AG04450 (cell line): Measurements from ENCODE around the gene HTRA1. TPM values are rescaled to one million over a fixed set of nuclear protein-coding genes. Genes with fewer than 3 reads are reported as not detected.

ENCODE experiments used
- CTCF ChIA-PET: fragments of 300-600, 350-600 bp; formaldehyde crosslinking; extraction: SDS; loops from one replicate; lab custom pipeline; 2022; ENCODE audit warnings: antibody characterized with exemption, inconsistent platforms; lab: Charles Lee
- POLR2A ChIA-PET: fragments of 350-600 bp; formaldehyde crosslinking; extraction: SDS; loops from one replicate; lab custom pipeline; 2021; ENCODE audit warnings: antibody characterized with exemption, inconsistent platforms; lab: Yijun Ruan, JAX
- DNase-seq: peaks from one replicate; pipeline ENCODE4 v3.0.0-alpha.2; 2011; ENCODE audit warnings: low read depth, low spot score
- H3K27ac ChIP-seq: one replicate; pipeline ENCODE4 v1.5.1; 2012; ENCODE audit warnings: low read depth, low read length, control low read depth
- H3K27me3 ChIP-seq: one replicate; pipeline ENCODE4 v1.6.0; 2012; ENCODE audit warnings: low read length; ENCODE audit not compliant: control insufficient read depth, insufficient read depth
- H3K4me3 ChIP-seq: 2 replicates; pipeline ENCODE4 v1.5.1; 2011; ENCODE audit warnings: mild to moderate bottlenecking, low read depth, low read length, control low read depth
- H3K9me3 ChIP-seq: 2 replicates; pipeline ENCODE4 v1.5.1; 2012; ENCODE audit warnings: low read length; ENCODE audit not compliant: control insufficient read depth, insufficient read depth
- polyA plus RNA-seq: library from polyadenylated mRNA; depleted of rRNA; stranded (reverse); fragments of >200 nt; gene quantifications from 2 replicates; pipeline ENCODE4 v1.2.3, GENCODE V29; 2011
- TF ChIP-seq, protein P1 (sequence below): IDR thresholded peaks from 2 replicates; pipeline ENCODE4 v1.5.1; 2011; ENCODE audit warnings: low read depth, low read length, control low read depth, inconsistent platforms

The HTRA1 gene
- polyA plus RNA-seq, 1 experiment, result 187 TPM

DNA sequence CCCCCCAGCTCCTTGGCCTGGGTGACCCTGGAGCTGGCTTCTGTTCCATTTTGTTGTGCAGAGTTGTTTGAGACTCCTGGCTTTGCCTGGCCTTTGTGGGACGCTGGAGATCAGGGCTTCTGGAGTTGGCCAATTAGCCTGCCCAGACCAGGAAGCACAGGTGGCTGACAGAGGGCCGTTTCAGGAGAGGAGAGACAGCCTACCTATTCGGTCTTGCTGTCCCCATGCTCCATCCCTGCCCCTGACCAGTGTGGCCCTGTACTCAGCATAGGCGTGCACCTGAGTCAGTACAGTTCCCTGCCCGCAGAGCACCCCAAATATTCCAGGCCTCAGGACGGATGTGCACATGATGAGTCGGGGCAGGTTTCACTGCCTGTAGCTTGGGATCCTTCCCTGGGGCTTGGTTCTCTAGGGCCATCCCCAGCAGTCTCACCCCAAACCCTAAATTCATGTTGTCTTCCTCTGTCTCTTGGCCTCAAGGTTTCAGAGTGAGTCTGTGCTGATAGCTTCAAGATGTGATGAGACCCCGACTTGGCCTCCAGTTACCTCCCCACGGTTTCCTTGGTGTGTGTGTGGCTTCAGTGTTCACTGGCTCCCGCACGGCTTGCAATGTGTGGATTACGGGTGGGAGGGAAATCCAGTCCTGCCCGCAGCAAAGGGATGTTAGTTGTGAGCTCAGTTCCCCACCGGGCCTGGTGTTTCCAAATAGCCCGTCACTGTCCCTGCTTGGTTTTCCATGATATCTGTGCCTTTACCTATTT lies 44.7 kb downstream of the HTRA1 start:
- Histone ChIP-seq H3K4me3 (no peak overlapping the region), H3K27me3 (no peaks in the 10 kb centered on the region), H3K9me3 (no peaks in the 10 kb centered on the region; the same call in 1 of the 2 replicates), H3K27ac (no peak overlapping the region)
- ChIA-PET POLR2A (no interaction called here), CTCF (interaction anchor here (0.6 to 1.0 kb wide), 2 partner anchors 60 to 1956 kb away, joined by 3 to 4 read pairs; partner anchors contain the start of gene LHPP)
- DNase-seq, result no peak
- TF ChIP-seq, protein P1, sequence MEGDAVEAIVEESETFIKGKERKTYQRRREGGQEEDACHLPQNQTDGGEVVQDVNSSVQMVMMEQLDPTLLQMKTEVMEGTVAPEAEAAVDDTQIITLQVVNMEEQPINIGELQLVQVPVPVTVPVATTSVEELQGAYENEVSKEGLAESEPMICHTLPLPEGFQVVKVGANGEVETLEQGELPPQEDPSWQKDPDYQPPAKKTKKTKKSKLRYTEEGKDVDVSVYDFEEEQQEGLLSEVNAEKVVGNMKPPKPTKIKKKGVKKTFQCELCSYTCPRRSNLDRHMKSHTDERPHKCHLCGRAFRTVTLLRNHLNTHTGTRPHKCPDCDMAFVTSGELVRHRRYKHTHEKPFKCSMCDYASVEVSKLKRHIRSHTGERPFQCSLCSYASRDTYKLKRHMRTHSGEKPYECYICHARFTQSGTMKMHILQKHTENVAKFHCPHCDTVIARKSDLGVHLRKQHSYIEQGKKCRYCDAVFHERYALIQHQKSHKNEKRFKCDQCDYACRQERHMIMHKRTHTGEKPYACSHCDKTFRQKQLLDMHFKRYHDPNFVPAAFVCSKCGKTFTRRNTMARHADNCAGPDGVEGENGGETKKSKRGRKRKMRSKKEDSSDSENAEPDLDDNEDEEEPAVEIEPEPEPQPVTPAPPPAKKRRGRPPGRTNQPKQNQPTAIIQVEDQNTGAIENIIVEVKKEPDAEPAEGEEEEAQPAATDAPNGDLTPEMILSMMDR, result no peak

DNA sequence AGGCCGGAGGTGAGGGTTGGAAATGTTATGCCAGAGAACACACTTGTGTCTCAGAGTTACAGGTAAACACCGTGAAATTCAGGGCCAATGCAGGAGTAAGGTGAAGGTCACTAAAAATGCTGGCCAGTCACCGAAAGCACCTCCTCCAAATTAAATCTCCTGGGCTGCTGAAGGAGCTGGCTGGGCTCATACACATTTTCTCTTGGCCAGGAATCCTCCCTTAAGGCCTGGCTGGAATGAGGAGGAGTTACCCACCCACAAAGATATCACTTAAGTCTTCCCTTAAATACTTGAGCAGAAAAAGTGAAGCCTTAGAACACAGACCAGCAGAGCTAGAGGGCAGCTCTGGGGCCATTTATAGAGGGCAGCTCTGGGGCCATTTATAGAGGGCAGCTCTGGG lies 46.3 kb downstream of the HTRA1 start:
- Histone ChIP-seq H3K4me3 (no peak overlapping the region), H3K27ac (no peak overlapping the region), H3K27me3 (no peaks in the 10 kb centered on the region), H3K9me3 (no peaks in the 10 kb centered on the region; the same call in 1 of the 2 replicates)
- POLR2A ChIA-PET, result no interaction called here
- TF ChIP-seq, protein P1, result no peak
- CTCF ChIA-PET, result interaction anchor here (1.0 kb wide), 1 partner anchor 58 kb away, joined by 5 read pairs; no protein-coding TSS in a partner anchor
- DNase-seq, result no peak

DNA sequence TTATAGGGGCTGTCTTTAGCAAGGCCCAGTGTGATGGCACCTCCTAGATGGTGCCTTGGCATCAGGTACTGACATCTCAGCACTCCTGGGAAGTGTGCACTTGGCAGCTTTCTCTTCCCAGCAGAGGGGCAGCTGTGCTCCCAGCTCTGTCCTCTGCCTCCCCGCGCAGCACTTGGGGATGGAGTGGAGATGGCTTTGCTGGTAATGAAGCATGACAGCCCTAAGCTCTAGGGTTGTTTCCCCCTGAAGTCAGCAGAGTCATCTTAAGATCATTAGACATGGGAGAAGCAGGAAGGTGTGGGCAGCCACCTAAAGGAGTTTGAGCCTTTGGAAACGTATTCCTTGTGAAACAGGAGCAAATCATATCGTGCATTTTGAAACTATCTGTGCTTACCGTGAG lies 46.7 kb downstream of the HTRA1 start:
- Histone ChIP-seq H3K27ac (no peak overlapping the region), H3K9me3 (no peaks in the 10 kb centered on the region; the same call in 1 of the 2 replicates), H3K4me3 (no peak overlapping the region), H3K27me3 (no peaks in the 10 kb centered on the region)
- no peak for DNase-seq
- TF ChIP-seq, protein P1, result no peak
- POLR2A ChIA-PET, result no interaction called here
- CTCF ChIA-PET, result interaction anchor here (1.0 kb wide), 1 partner anchor 57 kb away, joined by 5 read pairs; no protein-coding TSS in a partner anchor

DNA sequence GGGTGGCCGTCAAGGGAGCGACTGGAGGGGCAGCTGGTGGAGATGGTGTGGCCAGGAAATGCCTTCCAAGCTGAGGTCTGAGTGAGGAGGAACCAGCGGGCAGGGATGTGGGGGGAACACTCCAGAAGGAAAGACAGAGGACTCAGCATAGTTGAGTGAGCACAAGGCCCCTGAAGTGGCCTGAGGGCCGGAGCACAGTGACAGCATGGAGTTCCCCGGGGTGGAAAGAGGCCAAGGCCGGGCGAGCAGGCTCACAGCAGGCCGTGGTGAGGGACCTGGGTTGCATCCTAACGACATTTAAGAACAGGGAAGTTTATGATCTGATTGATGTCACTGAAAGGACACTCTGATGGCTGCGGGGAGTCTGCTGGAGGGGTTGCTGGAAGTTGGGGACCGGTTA lies 48.0 kb downstream of the HTRA1 start:
- POLR2A ChIA-PET, result no interaction called here
- DNase-seq, result no peak
- Histone ChIP-seq H3K4me3 (no peak overlapping the region), H3K27me3 (no peaks in the 10 kb centered on the region), H3K27ac (no peak overlapping the region), H3K9me3 (no peaks in the 10 kb centered on the region)
- TF ChIP-seq, protein P1, result no peak
- CTCF ChIA-PET, result no interaction called here

DNA sequence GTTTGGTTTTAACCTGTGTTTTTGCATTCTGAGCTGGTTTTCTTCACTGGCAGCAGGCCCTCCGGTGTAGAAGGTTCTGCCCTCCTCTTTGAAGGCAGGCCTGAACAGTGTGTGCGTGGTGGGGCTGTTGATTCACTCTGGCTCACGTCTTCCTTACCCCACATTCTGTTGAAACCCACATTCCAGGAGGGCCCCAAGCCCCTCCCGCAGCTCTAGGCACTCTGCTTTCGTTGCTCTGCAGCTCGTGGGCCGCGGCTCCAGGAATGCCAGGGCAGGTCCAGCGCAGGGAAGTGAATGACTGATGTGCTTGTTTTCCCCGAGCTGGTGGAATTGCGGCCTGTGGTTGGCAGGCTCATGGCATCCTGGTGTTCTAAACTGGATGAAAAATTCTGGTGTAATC lies 49.0 kb downstream of the HTRA1 start:
- TF ChIP-seq, protein P1, result no peak
- no peak overlapping the region for H3K4me3 ChIP-seq
- no peaks in the 10 kb centered on the region for H3K9me3 ChIP-seq
- no peak for DNase-seq
- ChIA-PET POLR2A (no interaction called here), CTCF (no interaction called here)
- no peaks in the 10 kb centered on the region for H3K27me3 ChIP-seq
- H3K27ac ChIP-seq, result no peak overlapping the region
